Spinal cord (tissue), 10 donors: ENCODE results near the gene MLXIP. TPM values are rescaled to one million over a fixed set of nuclear protein-coding genes. Genes with fewer than 3 reads are reported as not detected.

Experiments
- DNase-seq, 6 donors: peaks; one replicate each; pipeline versions ENCODE4 v3.0.0 to v3.0.0-alpha.2; 2013 to 2015; ENCODE audit warnings: low spot score in 6 of 6, low read depth in 4 of 6
- H3K27ac ChIP-seq: one replicate; pipeline ENCODE4 v1.5.1; 2013; ENCODE audit warnings: low read depth, low read length, control low read depth
- H3K27me3 ChIP-seq: one replicate; pipeline ENCODE4 v1.6.1; 2013; ENCODE audit warnings: low read length; ENCODE audit not compliant: control insufficient read depth, insufficient read depth
- H3K36me3 ChIP-seq: one replicate; pipeline ENCODE4 v1.6.1; 2013; ENCODE audit warnings: low read length; ENCODE audit not compliant: control insufficient read depth, insufficient read depth
- H3K4me1 ChIP-seq: one replicate; pipeline ENCODE4 v1.6.1; 2013; ENCODE audit warnings: low read length; ENCODE audit not compliant: control insufficient read depth, insufficient read depth
- H3K4me3 ChIP-seq: one replicate; pipeline ENCODE4 v1.5.1; 2013; ENCODE audit warnings: low read depth, low read length, control low read depth
- H3K9me3 ChIP-seq: one replicate; pipeline ENCODE4 v1.6.1; 2013; ENCODE audit warnings: low read length; ENCODE audit not compliant: control insufficient read depth, insufficient read depth
- WGBS: methylation state at CpG from one replicate; pipeline ENCODE4 v1.1.5; 2013; ENCODE audit warnings: missing lambda C conversion rate; ENCODE audit not compliant: insufficient coverage; 5-methylcytosine and 5-hydroxymethylcytosine counted together
- polyA plus RNA-seq, 2 donors: library from polyadenylated mRNA; unstranded; fragments of 120-200 nt; gene quantifications; one replicate each; pipeline ENCODE4 v1.2.1, GENCODE V29; 2013; ENCODE audit not compliant: insufficient read length in 2 of 2
- total RNA-seq, 2 donors: library from RNA; depleted of rRNA in 1 of 2; stranded (reverse); fragments of 120-200 nt in 1 of 2; fragments of >200 nt in 1 of 2; gene quantifications; one replicate each; pipeline versions ENCODE4 v1.2.3 to v1.2.4, GENCODE V29; 2013 to 2014
- donor health status: healthy.

MLXIP gene
- total and polyA plus RNA-seq, 4 donors, result 10.3 to 46.6 (median 24.1) TPM

GRCh38 chr12:122140467-122141257 is 62.1 kb downstream of the MLXIP start:
- peaks cover 82% of the 10 kb centered on the region for H3K36me3 ChIP-seq
- WGBS, result 94% methylated on average over 18 of the region's 19 CpGs

GRCh38 chr12:122141911-122142725 is 63.6 kb downstream of the MLXIP start:
- no peak overlapping the region for H3K4me3 ChIP-seq
- peaks cover 9% of the 10 kb centered on the region for H3K4me1 ChIP-seq
- WGBS, result 94% methylated on average over 19 of the region's 21 CpGs
- no peaks in the 10 kb centered on the region for H3K27me3 ChIP-seq
- H3K27ac ChIP-seq, result no peak overlapping the region
- no peak for DNase-seq
- peaks cover 83% of the 10 kb centered on the region for H3K36me3 ChIP-seq
- H3K9me3 ChIP-seq, result no peaks in the 10 kb centered on the region

More at GRCh38 chr12:122140467-122141257, 62.1 kb downstream of the MLXIP start:
- no peak for DNase-seq
- Histone ChIP-seq H3K4me3 (no peak overlapping the region), H3K4me1 (peaks cover 9% of the 10 kb centered on the region), H3K9me3 (no peaks in the 10 kb centered on the region), H3K27me3 (no peaks in the 10 kb centered on the region), H3K27ac (no peak overlapping the region)

- DNase-seq, result no peak
- Histone ChIP-seq H3K4me1 (peaks cover 9% of the 10 kb centered on the region), H3K4me3 (no peak overlapping the region), H3K27me3 (no peaks in the 10 kb centered on the region), H3K9me3 (no peaks in the 10 kb centered on the region), H3K36me3 (peaks cover 78% of the 10 kb centered on the region), H3K27ac (no peak overlapping the region)
- WGBS, result 64% methylated on average over 3 of the region's 6 CpGs
Observed at GRCh38 chr12:122142857-122143256, 64.3 kb downstream of the MLXIP start.

GRCh38 chr12:122144885-122145284 is 66.3 kb downstream of the MLXIP start:
- Histone ChIP-seq H3K4me1 (no peaks in the 10 kb centered on the region), H3K4me3 (no peak overlapping the region), H3K9me3 (no peaks in the 10 kb centered on the region), H3K27ac (no peak overlapping the region), H3K27me3 (no peaks in the 10 kb centered on the region), H3K36me3 (peaks cover 60% of the 10 kb centered on the region)
- DNase-seq, result no peak
- 85% methylated on average over 12 of the region's 12 CpGs for WGBS

GRCh38 chr12:122145505-122146330 is 67.2 kb downstream of the MLXIP start:
- H3K9me3 ChIP-seq, result no peaks in the 10 kb centered on the region
- H3K4me3 ChIP-seq, result no peak overlapping the region
- no peaks in the 10 kb centered on the region for H3K27me3 ChIP-seq
- H3K36me3 ChIP-seq, result peaks cover 56% of the 10 kb centered on the region
- DNase-seq, result no peak
- 94% methylated on average over 19 of the region's 23 CpGs for WGBS
- no peaks in the 10 kb centered on the region for H3K4me1 ChIP-seq
- H3K27ac ChIP-seq, result no peak overlapping the region

GRCh38 chr12:122147514-122148290 is 69.1 kb downstream of the MLXIP start:
- 87% methylated on average over 18 of the region's 21 CpGs for WGBS
- Histone ChIP-seq H3K4me3 (no peak overlapping the region), H3K27ac (no peak overlapping the region), H3K9me3 (no peaks in the 10 kb centered on the region), H3K4me1 (no peaks in the 10 kb centered on the region), H3K27me3 (no peaks in the 10 kb centered on the region), H3K36me3 (peaks cover 36% of the 10 kb centered on the region)
- DNase-seq, result no peak

GRCh38 chr12:122148657-122149056 is 70.1 kb downstream of the MLXIP start:
- no peaks in the 10 kb centered on the region for H3K27me3 ChIP-seq
- H3K27ac ChIP-seq, result no peak overlapping the region
- H3K4me1 ChIP-seq, result no peaks in the 10 kb centered on the region
- DNase-seq, result no peak
- H3K4me3 ChIP-seq, result no peak overlapping the region
- H3K9me3 ChIP-seq, result no peaks in the 10 kb centered on the region
- WGBS, result 80% methylated on average over 6 of the region's 6 CpGs
- peaks cover 27% of the 10 kb centered on the region for H3K36me3 ChIP-seq

GRCh38 chr12:122150127-122150681 is 71.6 kb downstream of the MLXIP start:
- Histone ChIP-seq H3K27me3 (no peaks in the 10 kb centered on the region), H3K27ac (no peak overlapping the region), H3K9me3 (no peaks in the 10 kb centered on the region), H3K4me3 (no peak overlapping the region), H3K36me3 (peaks cover 15% of the 10 kb centered on the region), H3K4me1 (no peaks in the 10 kb centered on the region)
- peak in 1 of 6 donors; percentile 49 for DNase-seq
- WGBS, result no CpG with 5 or more reads among the region's 8 CpGs
